GM23338 (cell line): ENCODE results near the gene GABRB3. TPM values are rescaled to one million over a fixed set of nuclear protein-coding genes. Genes with fewer than 3 reads are reported as not detected.

ENCODE experiments used
- ATAC-seq: fragments of 200-7000 bp; cut with Tn5 transposase; 3 replicates; pipeline ENCODE4 v1.9.1; 2020
- DNase-seq: peaks from one replicate; pipeline ENCODE4 v3.0.0-alpha.2; 2015; ENCODE audit warnings: low spot score
- H2AFZ ChIP-seq: fragments of 200-600 bp; sonication (generic); 2 replicates; pipeline ENCODE4 v1.8.0; 2016; ENCODE audit warnings: antibody characterized with exemption, mild to moderate bottlenecking, moderate library complexity
- H3F3A ChIP-seq: fragments of 200-600 bp; sonication (generic); replicated peaks from 2 replicates; pipeline ENCODE4 v1.8.0; 2017; ENCODE audit warnings: antibody characterized with exemption, mixed run types, low read depth
- H3K27ac ChIP-seq: fragments of 200-600 bp; sonication (generic); 2 replicates; pipeline ENCODE4 v1.6.1; 2016; ENCODE audit warnings: low read depth
- H3K27me3 ChIP-seq: fragments of 200-600 bp; sonication (generic); 2 replicates; pipeline ENCODE4 v1.8.0; 2016; ENCODE audit warnings: mild to moderate bottlenecking, mixed run types, moderate library complexity; ENCODE audit not compliant: insufficient read depth
- H3K36me3 ChIP-seq: fragments of 200-600 bp; sonication (generic); 2 replicates; pipeline ENCODE4 v1.8.0; 2016; ENCODE audit warnings: mild to moderate bottlenecking; ENCODE audit not compliant: insufficient read depth
- H3K4me1 ChIP-seq: fragments of 200-600 bp; sonication (generic); 2 replicates; pipeline ENCODE4 v1.8.0; 2016; ENCODE audit warnings: mild to moderate bottlenecking, moderate library complexity; ENCODE audit not compliant: insufficient read depth
- H3K4me2 ChIP-seq: fragments of 200-600 bp; sonication (generic); 2 replicates; pipeline ENCODE4 v1.7.1; 2017; ENCODE audit warnings: mixed run types
- H3K4me3 ChIP-seq: fragments of 200-600 bp; sonication (generic); 2 replicates; pipeline ENCODE4 v1.6.1; 2016; ENCODE audit warnings: mixed run types
- H3K79me2 ChIP-seq: fragments of 200-600 bp; sonication (generic); replicated peaks from 2 replicates; pipeline ENCODE4 v1.8.0; 2017; ENCODE audit warnings: mild to moderate bottlenecking; ENCODE audit not compliant: insufficient read depth
- H3K9me2 ChIP-seq: fragments of 200-600 bp; sonication (generic); 2 replicates; pipeline ENCODE4 v1.8.0; 2017; ENCODE audit not compliant: insufficient read depth
- H4K20me1 ChIP-seq: fragments of 200-600 bp; sonication (generic); replicated peaks from 2 replicates; pipeline ENCODE4 v1.8.0; 2017; ENCODE audit warnings: mild to moderate bottlenecking; ENCODE audit not compliant: insufficient read depth
- H3K27ac Mint-ChIP-seq: 2 replicates; pipeline ENCODE4 v1.8.0; 2020; ENCODE audit warnings: inconsistent platforms, mild to moderate bottlenecking, moderate library complexity, mixed read lengths
- H3K27me3 Mint-ChIP-seq: 3 replicates; pipeline ENCODE4 v1.8.0; 2022; ENCODE audit warnings: low read depth, mild to moderate bottlenecking, moderate library complexity, mixed read lengths, inconsistent platforms; ENCODE audit not compliant: insufficient read depth, poor library complexity
- H3K36me3 Mint-ChIP-seq: 3 replicates; pipeline ENCODE4 v1.8.0; 2021; ENCODE audit warnings: low read depth, mild to moderate bottlenecking, inconsistent platforms, moderate library complexity, mixed read lengths
- H3K4me1 Mint-ChIP-seq: 3 replicates; pipeline ENCODE4 v1.8.0; 2020; ENCODE audit warnings: mild to moderate bottlenecking, inconsistent platforms, mixed read lengths
- H3K4me3 Mint-ChIP-seq: 3 replicates; pipeline ENCODE4 v1.8.0; 2021; ENCODE audit warnings: moderate library complexity, mild to moderate bottlenecking, inconsistent platforms, mixed read lengths
- H3K9me3 Mint-ChIP-seq: 3 replicates; pipeline ENCODE4 v1.8.0; 2020; ENCODE audit warnings: moderate library complexity, mild to moderate bottlenecking, inconsistent platforms, mixed read lengths
- CREB1 ChIP-seq: fragments of 250-450 bp; sonication (Bioruptor Pico); IDR thresholded peaks from 2 replicates; pipeline ENCODE4 v1.5.0; 2020; ENCODE audit warnings: low read depth, mild to moderate bottlenecking, moderate library complexity
- EZH2phosphoT487 ChIP-seq: fragments of 200-600 bp; sonication (generic); IDR thresholded peaks from one replicate; pipeline ENCODE4 v1.8.1; 2018; ENCODE audit warnings: antibody characterized with exemption; ENCODE audit not compliant: unreplicated experiment
- NANOG ChIP-seq: IDR thresholded peaks from 2 replicates; pipeline ENCODE4 v1.6.1; 2016; ENCODE audit warnings: antibody characterized with exemption, borderline replicate concordance
- POLR2AphosphoS5 ChIP-seq: IDR thresholded peaks from 2 replicates; pipeline ENCODE4 v1.6.1; 2016; ENCODE audit warnings: antibody characterized with exemption, low read depth
- ZNF114 ChIP-seq: fragments of 250-450 bp; sonication (Bioruptor Pico); IDR thresholded peaks from 2 replicates; pipeline ENCODE4 v1.5.0; 2020; ENCODE audit warnings: mild to moderate bottlenecking, moderate library complexity
- ZNF462 ChIP-seq: fragments of 250-450 bp; sonication (Bioruptor Pico); IDR thresholded peaks from 2 replicates; pipeline ENCODE4 v1.5.0; 2020; ENCODE audit warnings: mild to moderate bottlenecking, moderate library complexity
- polyA plus RNA-seq: library from polyadenylated mRNA; unstranded; fragments of >200 nt; fragmentation: Nextera tagmentation; extraction: Ambion mirVana; gene quantifications from 2 replicates; pipeline ENCODE4 v1.2.1, GENCODE V29; 2016
- total RNA-seq: library from RNA; depleted of rRNA; stranded (reverse); fragments of >200 nt; shearing (Covaris generic); gene quantifications from 2 replicates; pipeline ENCODE4 v1.2.3, GENCODE V29; 2014

Gene GABRB3
- total and polyA plus RNA-seq, 2 experiments from 2014 or later, result 56.5 to 131 TPM

GRCh38 chr15:26582840-26583239 is 190.0 kb downstream of the GABRB3 start:
- Histone ChIP-seq H3K27me3 (no peaks in the 10 kb centered on the region), H3K79me2 (peaks cover 17% of the 10 kb centered on the region), H2AFZ (no peak overlapping the region), H3F3A (no peaks in the 10 kb centered on the region), H3K9me2 (0 out of 2 replicates have a peak, but pooled peaks cover 2% of the 10 kb centered on the region), H3K4me1 (no peaks in the 10 kb centered on the region), H3K4me3 (no peak overlapping the region), H3K36me3 (peaks cover 36% of the 10 kb centered on the region), H3K4me2 (no peak overlapping the region), H4K20me1 (0 out of 2 replicates have a peak, but pooled peaks cover 3% of the 10 kb centered on the region), H3K27ac (no peak overlapping the region)
- no peak overlapping the region for H3K27ac Mint-ChIP-seq
- ATAC-seq (no peak), DNase-seq (no peak)
- no peak overlapping the region for H3K4me3 Mint-ChIP-seq
- no peaks in the 10 kb centered on the region; the same call in 2 of the 3 replicates for H3K9me3 Mint-ChIP-seq
- H3K36me3 Mint-ChIP-seq, result peaks cover 58% of the 10 kb centered on the region
- H3K27me3 Mint-ChIP-seq, result peaks cover 7% of the 10 kb centered on the region
- TF ChIP-seq ZNF462 (CRISPR knock-in tag), result no peak
- TF ChIP-seq NANOG, result no peak
- no peak for TF ChIP-seq EZH2phosphoT487
- no peak for TF ChIP-seq ZNF114 (CRISPR knock-in tag)
- no peak for TF ChIP-seq CREB1
- peaks cover 4% of the 10 kb centered on the region for H3K4me1 Mint-ChIP-seq

GRCh38 chr15:26580943-26581342 is 191.9 kb downstream of the GABRB3 start:
- Histone ChIP-seq H3K4me1 (no peaks in the 10 kb centered on the region), H3K4me2 (no peak overlapping the region), H3K9me2 (0 out of 2 replicates have a peak, but pooled peaks cover 2% of the 10 kb centered on the region), H3F3A (no peaks in the 10 kb centered on the region), H3K4me3 (no peak overlapping the region), H3K27ac (no peak overlapping the region), H2AFZ (no peak overlapping the region), H3K27me3 (no peaks in the 10 kb centered on the region), H4K20me1 (0 out of 2 replicates have a peak, but pooled peaks cover 3% of the 10 kb centered on the region), H3K79me2 (peaks cover 11% of the 10 kb centered on the region), H3K36me3 (peaks cover 36% of the 10 kb centered on the region)
- peaks cover 4% of the 10 kb centered on the region; the same call in 2 of the 3 replicates for H3K4me1 Mint-ChIP-seq
- no peak for DNase-seq
- H3K27ac Mint-ChIP-seq, result no peak overlapping the region
- no peaks in the 10 kb centered on the region for H3K9me3 Mint-ChIP-seq
- H3K27me3 Mint-ChIP-seq, result peaks cover 4% of the 10 kb centered on the region
- no peak for ATAC-seq
- peaks cover 70% of the 10 kb centered on the region for H3K36me3 Mint-ChIP-seq
- H3K4me3 Mint-ChIP-seq, result no peak overlapping the region
- TF ChIP-seq POLR2AphosphoS5 (no peak), ZNF462 (CRISPR knock-in tag) (no peak), ZNF114 (CRISPR knock-in tag) (no peak), EZH2phosphoT487 (no peak)
